Upper lobe of left lung (tissue), 6 donors: ENCODE results near the gene FAT1. TPM values are rescaled to one million over a fixed set of nuclear protein-coding genes. Genes with fewer than 3 reads are reported as not detected.
A peak's percentile ranks its signal among the peaks of the same experiment; 100 is the strongest.

Experiments used
- ATAC-seq, 2 donors: fragments of 200-7000 bp; cut with Tn5 transposase; one replicate each; pipeline ENCODE4 v1.9.1; 2022; ENCODE audit warnings: mild to moderate bottlenecking in 2 of 2, moderate library complexity in 2 of 2; ENCODE audit not compliant: low FRiP score in 2 of 2
- DNase-seq, 2 donors: peaks; one replicate each; pipeline ENCODE4 v3.0.0-alpha.2; 2019 to 2020
- H3K27ac ChIP-seq, 4 donors: fragments of 200-600 bp; sonication (generic); one replicate each; pipeline ENCODE4 v1.5.1; 2016 to 2019
- H3K27me3 ChIP-seq, 4 donors: fragments of 200-600 bp; sonication (generic); one replicate each; pipeline ENCODE4 v1.5.1; 2017 to 2019
- H3K36me3 ChIP-seq, 4 donors: fragments of 200-600 bp; sonication (generic); one replicate each; pipeline ENCODE4 v1.5.1; 2016 to 2019
- H3K4me1 ChIP-seq, 4 donors: fragments of 200-600 bp; sonication (generic); one replicate each; pipeline ENCODE4 v1.5.1; 2018 to 2019
- H3K4me3 ChIP-seq, 4 donors: fragments of 200-600 bp; sonication (generic); one replicate each; pipeline ENCODE4 v1.5.1; 2017 to 2019; ENCODE audit warnings: mild to moderate bottlenecking in 2 of 4, moderate library complexity in 1 of 4
- H3K9me3 ChIP-seq, 4 donors: fragments of 200-600 bp; sonication (generic); one replicate each; pipeline ENCODE4 v1.5.1; 2018 to 2019
- CTCF ChIP-seq, 6 experiments: fragments of 450-650 bp in 4 of 6; fragments of 200-600 bp in 2 of 6; sonication (generic) in 2 of 6; IDR thresholded peaks; one replicate each; pipeline ENCODE4 v1.5.1; 2016 to 2019; ENCODE audit warnings: antibody characterized with exemption in 6 of 6
- EP300 ChIP-seq, 4 donors: sonication (generic); formaldehyde crosslinking; IDR thresholded peaks; one replicate each; pipeline ENCODE4 v1.5.1; 2017; ENCODE audit warnings: antibody characterized with exemption in 4 of 4, control low read depth in 2 of 4
- POLR2A ChIP-seq, 4 donors: fragments of 450-650 bp; IDR thresholded peaks; one replicate each; pipeline ENCODE4 v1.5.1; 2016 to 2017; ENCODE audit warnings: antibody characterized with exemption in 4 of 4, mild to moderate bottlenecking in 2 of 4
- POLR2AphosphoS5 ChIP-seq, 2 donors: sonication (generic); formaldehyde crosslinking; IDR thresholded peaks; one replicate each; pipeline ENCODE4 v1.5.1; 2017; ENCODE audit warnings: antibody characterized with exemption in 2 of 2
- WGBS, 2 donors: methylation state at CpG; one replicate each; pipeline ENCODE4 v1.1.5; 2017 to 2018; 5-methylcytosine and 5-hydroxymethylcytosine counted together
- total RNA-seq, 6 donors: library from RNA; depleted of rRNA in 4 of 6; stranded (reverse); fragments of >200 nt in 4 of 6; gene quantifications; one replicate each; pipeline versions ENCODE4 v1.1.0 to v1.2.1, GENCODE V29; 2016 to 2021
- donor health status: DM: no; HTN: no; CAD: no; lungs with moderate emphysema.
- donor health status: DM: no; HTN: yes; CAD: no; lungs with severe emphysema.

The FAT1 gene
- total RNA-seq, 6 donors from 2014 or later, result 42.8 to 92.2 (median 77.4) TPM

DNA sequence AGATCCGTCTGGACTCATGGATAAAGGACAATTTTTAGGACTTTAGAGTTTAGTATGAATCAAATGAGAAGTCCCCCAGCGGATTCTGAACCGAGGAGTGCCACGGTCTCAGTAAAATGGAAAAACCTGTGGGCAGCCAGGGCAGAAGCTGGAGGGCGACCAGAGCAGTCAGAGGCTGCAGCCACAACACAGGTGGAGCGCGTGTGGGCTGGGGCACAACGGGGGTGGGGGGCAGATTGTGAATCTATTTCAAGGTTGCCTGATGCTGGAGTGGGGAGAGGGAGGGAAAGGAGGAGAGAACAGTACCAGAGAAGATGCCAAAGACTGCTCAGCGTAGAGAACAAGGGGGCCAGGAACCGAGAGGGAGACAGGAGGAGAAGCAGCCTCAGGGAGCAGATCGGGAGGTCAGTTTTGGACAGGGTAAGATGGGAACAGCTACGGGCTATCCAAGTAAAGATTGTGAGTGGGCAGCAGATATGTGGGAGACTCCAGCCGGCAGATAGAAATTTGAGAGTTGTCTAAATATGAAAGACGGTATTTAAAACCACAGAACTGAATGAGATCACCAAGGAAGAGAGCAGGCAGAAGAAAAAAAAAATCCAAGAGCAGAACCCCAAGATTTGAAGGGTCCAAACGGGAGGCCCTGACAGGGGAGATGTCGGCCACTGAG, 9.5 kb downstream of the FAT1 start:
- peak in 1 of 2 donors; percentile 24 for DNase-seq
- H3K4me1 ChIP-seq, result no peaks in the 10 kb centered on the region
- no peak for TF ChIP-seq POLR2AphosphoS5 (IDR thresholded peaks at IDR 0.05)
- no peak for TF ChIP-seq POLR2A (IDR thresholded peaks at IDR 0.05)
- no peak for TF ChIP-seq EP300 (IDR thresholded peaks at IDR 0.05)
- no peak for TF ChIP-seq CTCF (IDR thresholded peaks at IDR 0.05)
- H3K27ac ChIP-seq, result no peak overlapping the region
- ATAC-seq, result no peak
- no peaks in the 10 kb centered on the region for H3K27me3 ChIP-seq
- WGBS, 2 donors, result 88 to 90% methylated on average over 16 of the region's 16 CpGs
- H3K36me3 ChIP-seq, result peaks cover 0 to 4% (median 0%) of the 10 kb centered on the region in 4 donors
- peaks cover 0 to 4% (median 2%) of the 10 kb centered on the region in 4 donors for H3K9me3 ChIP-seq
- no peak overlapping the region for H3K4me3 ChIP-seq

- Histone ChIP-seq H3K9me3 (no peaks in the 10 kb centered on the region), H3K27ac (no peak overlapping the region), H3K4me1 (no peaks in the 10 kb centered on the region), H3K27me3 (no peaks in the 10 kb centered on the region), H3K4me3 (no peak overlapping the region), H3K36me3 (peaks cover 0 to 18% (median 7%) of the 10 kb centered on the region in 4 donors)
- WGBS, 2 donors, result 82 to 83% methylated on average over 7 of the region's 7 CpGs
- ATAC-seq (no peak), DNase-seq (no peak)
- TF ChIP-seq POLR2AphosphoS5 (IDR thresholded peaks at IDR 0.05) (no peak), EP300 (IDR thresholded peaks at IDR 0.05) (no peak), POLR2A (IDR thresholded peaks at IDR 0.05) (no peak), CTCF (IDR thresholded peaks at IDR 0.05) (no peak)
Measured at GRCh38 chr4:186712690-186713089, 11.0 kb downstream of the FAT1 start.

DNA sequence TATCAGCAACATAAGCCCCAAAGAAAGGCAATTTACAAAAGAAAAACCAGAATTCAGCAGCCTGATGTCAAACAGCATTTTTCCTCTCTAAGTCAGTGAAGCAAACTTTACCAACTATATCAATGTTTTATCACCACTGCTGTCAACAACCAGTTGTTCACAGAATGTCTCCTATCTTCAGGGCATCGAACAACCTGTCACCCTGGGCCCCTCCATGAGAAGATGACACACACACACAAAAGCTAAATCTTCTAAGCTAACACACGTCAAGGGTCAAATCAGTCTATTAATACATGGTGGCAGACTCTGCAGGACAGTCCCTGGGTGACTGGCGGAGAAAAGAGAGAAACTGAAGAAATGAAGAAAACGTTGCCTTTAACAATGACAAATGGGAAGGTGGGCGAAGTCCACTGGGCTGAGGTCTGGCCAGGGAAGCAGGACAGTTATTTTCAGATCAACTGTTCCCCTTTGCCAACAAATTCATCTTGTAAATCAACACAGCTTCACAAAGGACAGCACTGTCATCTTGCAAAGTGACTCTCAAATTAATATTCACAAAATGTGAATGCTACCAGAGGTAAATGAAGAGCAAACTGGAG, 13.0 kb downstream of the FAT1 start:
- Histone ChIP-seq H3K27ac (no peak overlapping the region), H3K4me3 (no peak overlapping the region)
- 76 to 82% methylated on average over 5 of the region's 5 CpGs for WGBS, 2 donors

DNA sequence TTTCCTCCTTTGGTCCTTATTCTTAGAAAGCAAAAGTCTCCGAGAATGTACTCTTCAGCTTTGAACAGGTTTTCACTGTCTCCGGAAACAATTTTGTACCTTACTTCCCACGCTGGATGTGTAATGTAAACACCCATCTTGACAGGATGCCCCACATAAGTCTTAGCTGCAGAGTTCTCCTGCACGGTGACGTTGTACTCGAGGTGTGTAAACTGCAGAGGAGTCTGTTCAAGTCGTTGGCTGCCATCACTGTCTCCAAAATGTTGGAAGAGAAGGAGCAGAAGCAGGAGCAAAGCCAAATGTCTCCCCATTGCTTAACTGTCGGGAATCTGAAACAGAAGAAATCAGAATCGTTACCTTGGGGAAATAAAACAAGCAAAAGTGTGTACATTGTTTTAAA, 14.1 kb downstream of the FAT1 start:
- H3K9me3 ChIP-seq, result no peaks in the 10 kb centered on the region
- 59 to 65% methylated on average over 9 of the region's 9 CpGs for WGBS, 2 donors
- no peak for ATAC-seq
- H3K27me3 ChIP-seq, result no peaks in the 10 kb centered on the region
- H3K4me3 ChIP-seq, result no peak overlapping the region
- no peak for DNase-seq
- H3K36me3 ChIP-seq, result peaks cover 0 to 36% (median 16%) of the 10 kb centered on the region in 4 donors
- H3K27ac ChIP-seq, result no peak overlapping the region
- H3K4me1 ChIP-seq, result no peaks in the 10 kb centered on the region
- TF ChIP-seq POLR2AphosphoS5 (IDR thresholded peaks at IDR 0.05), result no peak
- no peak for TF ChIP-seq POLR2A (IDR thresholded peaks at IDR 0.05)
- no peak for TF ChIP-seq EP300 (IDR thresholded peaks at IDR 0.05)
- no peak for TF ChIP-seq CTCF (IDR thresholded peaks at IDR 0.05)

More for the DNA sequence above, 13.0 kb downstream of the FAT1 start:
- TF ChIP-seq CTCF (IDR thresholded peaks at IDR 0.05), result no peak
- TF ChIP-seq POLR2AphosphoS5 (IDR thresholded peaks at IDR 0.05), result no peak
- no peak for TF ChIP-seq POLR2A (IDR thresholded peaks at IDR 0.05)
- TF ChIP-seq EP300 (IDR thresholded peaks at IDR 0.05), result no peak
- H3K36me3 ChIP-seq, result peaks cover 0 to 33% (median 16%) of the 10 kb centered on the region in 4 donors
- H3K9me3 ChIP-seq, result no peaks in the 10 kb centered on the region
- H3K27me3 ChIP-seq, result no peaks in the 10 kb centered on the region
- ATAC-seq, result no peak
- DNase-seq, result no peak
- H3K4me1 ChIP-seq, result no peaks in the 10 kb centered on the region
